ENCODE measurements around the gene ACOX1. TPM values are rescaled to one million over a fixed set of nuclear protein-coding genes. Genes with fewer than 3 reads are reported as not detected.
A peak's percentile ranks its signal among the peaks of the same experiment; 100 is the strongest.

The ACOX1 gene
- total RNA-seq, 1 donor from 2014 or later = 23.3 TPM

DNA sequence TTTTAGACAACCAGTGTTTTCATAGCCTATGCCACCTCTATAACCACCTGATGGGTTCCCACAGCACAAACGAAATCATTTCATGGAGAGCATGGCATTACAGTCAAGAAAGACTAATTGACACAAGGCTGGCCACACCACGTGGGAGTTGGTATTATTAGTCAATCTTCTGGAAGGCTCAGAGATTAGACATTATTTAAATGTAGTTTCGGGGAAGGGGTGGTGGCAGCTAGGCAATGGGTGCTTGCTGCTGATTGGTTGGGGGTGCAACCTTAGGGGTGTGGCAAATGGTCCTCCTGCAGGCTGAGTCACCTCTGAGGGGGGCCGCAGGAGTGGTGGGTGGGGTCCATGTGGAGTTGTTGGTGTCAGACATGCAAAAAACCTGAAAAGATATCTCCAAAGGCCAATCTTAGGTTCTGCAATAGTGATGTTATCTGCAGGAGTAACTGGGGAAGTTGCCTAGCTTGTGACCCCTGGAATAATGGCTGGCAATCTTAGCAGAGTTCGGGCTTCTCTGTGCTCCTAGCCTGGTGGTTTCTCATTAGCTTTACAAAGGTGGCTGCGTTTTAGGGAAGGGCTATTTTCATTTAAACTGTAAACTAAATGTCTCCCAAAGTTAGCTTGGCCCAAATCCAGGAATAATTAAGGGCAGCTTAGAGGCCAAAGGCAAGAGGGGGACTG, 4.7 kb upstream of the ACOX1 start:
- H3K9me3 Mint-ChIP-seq = no peaks in the 10 kb centered on the region
- H3K4me3 Mint-ChIP-seq = no peak overlapping the region
- no peaks in the 10 kb centered on the region for H3K27me3 Mint-ChIP-seq
- ChIA-PET CTCF (no interaction called here), POLR2A (no interaction called here)
- TF ChIP-seq, protein P1, sequence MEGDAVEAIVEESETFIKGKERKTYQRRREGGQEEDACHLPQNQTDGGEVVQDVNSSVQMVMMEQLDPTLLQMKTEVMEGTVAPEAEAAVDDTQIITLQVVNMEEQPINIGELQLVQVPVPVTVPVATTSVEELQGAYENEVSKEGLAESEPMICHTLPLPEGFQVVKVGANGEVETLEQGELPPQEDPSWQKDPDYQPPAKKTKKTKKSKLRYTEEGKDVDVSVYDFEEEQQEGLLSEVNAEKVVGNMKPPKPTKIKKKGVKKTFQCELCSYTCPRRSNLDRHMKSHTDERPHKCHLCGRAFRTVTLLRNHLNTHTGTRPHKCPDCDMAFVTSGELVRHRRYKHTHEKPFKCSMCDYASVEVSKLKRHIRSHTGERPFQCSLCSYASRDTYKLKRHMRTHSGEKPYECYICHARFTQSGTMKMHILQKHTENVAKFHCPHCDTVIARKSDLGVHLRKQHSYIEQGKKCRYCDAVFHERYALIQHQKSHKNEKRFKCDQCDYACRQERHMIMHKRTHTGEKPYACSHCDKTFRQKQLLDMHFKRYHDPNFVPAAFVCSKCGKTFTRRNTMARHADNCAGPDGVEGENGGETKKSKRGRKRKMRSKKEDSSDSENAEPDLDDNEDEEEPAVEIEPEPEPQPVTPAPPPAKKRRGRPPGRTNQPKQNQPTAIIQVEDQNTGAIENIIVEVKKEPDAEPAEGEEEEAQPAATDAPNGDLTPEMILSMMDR (IDR thresholded peaks at IDR 0.05) = no peak
- H3K27ac Mint-ChIP-seq = no peak overlapping the region
- ATAC-seq (ENCODE audit: low read depth) (no peak), DNase-seq (no peak)
- H3K4me1 Mint-ChIP-seq = peaks cover 15% of the 10 kb centered on the region
- peaks cover 17% of the 10 kb centered on the region for H3K36me3 Mint-ChIP-seq (ENCODE audit: low read depth)
- intact Hi-C loops (cut with micrococcal nuclease) = no loop called here

DNA sequence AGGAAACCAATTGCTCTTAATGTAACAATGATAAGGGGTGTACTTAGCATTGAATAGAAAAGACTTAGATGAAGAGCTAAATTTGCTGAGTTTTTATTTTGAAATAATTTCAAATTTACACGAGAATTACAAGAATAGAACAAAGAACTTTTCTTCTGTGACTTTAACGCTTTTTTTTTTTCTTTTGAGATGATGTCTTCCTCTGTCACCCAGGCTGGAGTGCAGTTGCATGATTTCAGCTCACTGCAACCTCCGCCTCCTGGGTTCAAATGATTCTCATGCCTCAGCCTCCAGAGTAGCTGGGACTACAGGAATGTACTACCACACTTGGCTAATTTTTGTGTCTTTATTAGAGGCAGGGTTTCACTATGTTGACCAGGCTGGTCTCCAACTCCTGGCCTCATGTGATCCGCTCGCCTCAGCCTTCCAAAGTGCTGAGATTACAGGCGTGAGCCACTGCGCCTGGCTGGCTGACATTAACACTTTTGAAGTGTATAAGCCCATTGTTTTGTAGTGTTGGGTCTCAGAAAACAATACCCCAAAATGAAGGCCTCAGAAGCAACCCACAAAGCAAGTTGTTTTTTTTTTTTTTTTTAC, 2.2 kb upstream of the ACOX1 start:
- intact Hi-C loops (cut with micrococcal nuclease) = no loop called here
- DNase-seq (no peak), ATAC-seq (ENCODE audit: low read depth) (no peak)
- ChIA-PET POLR2A (interaction anchor here (0.5 to 1.6 kb wide), 9 partner anchors 9 to 423 kb away, joined by 3 to 9 read pairs (median 5); partner anchors contain the start of gene MRPL38), CTCF (interaction anchor here (0.8 kb wide), 1 partner anchor 16 kb away, joined by 3 read pairs; no protein-coding TSS in a partner anchor)
- Mint-ChIP-seq H3K4me3 (peak overlapping the region; percentile 21), H3K36me3 (ENCODE audit: low read depth) (peaks cover 16% of the 10 kb centered on the region), H3K9me3 (no peaks in the 10 kb centered on the region), H3K27me3 (no peaks in the 10 kb centered on the region), H3K27ac (peak overlapping the region; percentile 100), H3K4me1 (peaks cover 30% of the 10 kb centered on the region)
- TF ChIP-seq, protein P1 (IDR thresholded peaks at IDR 0.05) = no peak

DNA sequence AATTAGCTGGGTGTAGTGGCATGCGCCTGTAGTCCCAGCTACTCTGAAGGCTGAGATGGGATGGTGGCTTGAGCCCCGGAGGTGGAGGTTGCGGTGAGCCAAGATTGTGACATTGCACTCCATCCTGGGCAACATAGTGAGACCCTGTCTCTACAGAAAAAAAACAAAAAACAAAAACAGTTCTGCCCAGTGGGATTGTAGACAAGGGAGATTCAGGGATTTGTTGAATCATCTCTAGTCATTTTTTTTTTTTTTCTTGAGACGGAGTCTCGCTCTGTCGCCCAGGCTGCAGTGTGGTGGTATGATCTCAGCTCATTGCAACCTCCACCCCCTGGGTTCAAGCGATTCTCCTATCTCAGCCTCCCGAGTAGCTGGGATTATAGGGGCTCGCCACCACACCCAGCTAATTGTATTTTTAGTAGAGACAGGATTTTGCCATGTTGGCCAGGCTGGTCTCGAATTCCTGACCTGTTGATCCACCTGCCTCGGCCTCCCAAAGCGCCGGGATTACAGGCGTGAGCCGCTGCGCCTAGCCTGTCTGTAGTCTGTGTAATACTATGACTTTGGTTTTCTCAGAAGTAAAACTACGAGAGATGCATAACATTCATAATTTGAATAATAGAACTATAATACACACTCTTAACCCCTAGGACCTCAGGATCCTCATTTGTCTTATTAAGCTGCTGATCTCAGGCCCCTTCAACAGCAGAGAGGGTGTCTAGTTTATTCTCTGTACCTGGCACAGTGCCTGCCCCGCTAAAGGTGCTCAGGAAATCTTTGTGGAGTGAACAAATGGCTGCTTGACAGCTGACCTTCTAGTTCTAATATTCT, 1.4 kb upstream of the ACOX1 start:
- CTCF ChIA-PET = interaction anchor here (0.6 to 0.8 kb wide), 2 partner anchors 8 to 17 kb away, joined by 3 read pairs; no protein-coding TSS in a partner anchor
- no peak for DNase-seq
- no peaks in the 10 kb centered on the region for H3K27me3 Mint-ChIP-seq
- peaks cover 16% of the 10 kb centered on the region for H3K36me3 Mint-ChIP-seq (ENCODE audit: low read depth)
- POLR2A ChIA-PET = interaction anchor here (0.5 to 1.6 kb wide), 11 partner anchors 10 to 295 kb away, joined by 3 to 10 read pairs (median 5); partner anchors contain the start of gene MRPL38
- peak overlapping the region; percentile 100 for H3K27ac Mint-ChIP-seq
- ATAC-seq (ENCODE audit: low read depth) = no peak
- intact Hi-C loops (cut with micrococcal nuclease) = no loop called here
- peaks cover 37% of the 10 kb centered on the region for H3K4me1 Mint-ChIP-seq
- no peaks in the 10 kb centered on the region for H3K9me3 Mint-ChIP-seq
- TF ChIP-seq, protein P1 (IDR thresholded peaks at IDR 0.05) = no peak
- peak overlapping the region; percentile 100 for H3K4me3 Mint-ChIP-seq

DNA sequence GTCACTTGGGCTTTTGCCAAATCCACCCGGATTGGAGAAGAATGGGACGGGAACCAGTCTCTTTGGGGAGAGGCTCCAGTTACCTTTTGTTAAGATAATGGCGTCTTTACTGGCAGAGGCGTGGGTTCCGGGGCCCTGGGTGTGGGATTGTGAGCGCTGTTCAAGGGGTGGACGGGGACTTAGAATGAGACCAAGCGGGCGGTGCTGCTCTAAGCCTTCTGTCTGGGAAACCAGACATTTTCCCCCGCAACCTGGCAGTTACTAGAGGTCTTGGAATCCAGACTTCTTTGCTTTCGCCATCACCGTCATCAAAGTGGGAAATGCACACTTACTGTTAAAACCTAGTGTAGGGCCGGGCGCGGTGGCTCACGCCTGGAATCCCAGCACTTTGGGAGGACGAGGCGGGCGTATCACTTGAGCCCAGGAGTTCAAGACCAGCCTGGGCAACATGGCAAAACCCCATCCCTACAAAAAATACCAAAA, 780 bp upstream of the ACOX1 start:
- POLR2A ChIA-PET = interaction anchor here (0.6 to 1.6 kb wide), 9 partner anchors 10 to 215 kb away, joined by 3 to 9 read pairs (median 4); partner anchors contain the start of gene MRPL38
- TF ChIP-seq, protein P1 (IDR thresholded peaks at IDR 0.05) = no peak
- H3K9me3 Mint-ChIP-seq = no peaks in the 10 kb centered on the region
- H3K4me3 Mint-ChIP-seq = peak overlapping the region; percentile 100
- no peaks in the 10 kb centered on the region for H3K27me3 Mint-ChIP-seq
- H3K27ac Mint-ChIP-seq = peak overlapping the region; percentile 100
- peak; percentile 18 for ATAC-seq (ENCODE audit: low read depth)
- no peak for DNase-seq
- CTCF ChIA-PET = interaction anchor here (0.6 kb wide), 1 partner anchor 9 kb away, joined by 3 read pairs; no protein-coding TSS in a partner anchor
- intact Hi-C loops (cut with micrococcal nuclease) = loop anchor here (1.0 to 2.0 kb wide), 7 partner anchors 13 to 194 kb away; partner anchors contain the start of genes FBF1 and WBP2
- peaks cover 18% of the 10 kb centered on the region for H3K36me3 Mint-ChIP-seq (ENCODE audit: low read depth)
- H3K4me1 Mint-ChIP-seq = peaks cover 37% of the 10 kb centered on the region

Data from activated B cell treated with CpG ODN at 0.5 μM for 24 hours (primary cell).